Neural cell (in vitro differentiated cells): Measurements from ENCODE around the gene TRMT1. TPM values are rescaled to one million over a fixed set of nuclear protein-coding genes. Genes with fewer than 3 reads are reported as not detected.

ENCODE experiments used
- H2AFZ ChIP-seq: fragments of 200-600, 300-800 bp; sonication (generic), shearing (Covaris generic); 2 replicates; pipeline ENCODE4 v1.6.0; 2014; ENCODE audit warnings: low read depth, mild to moderate bottlenecking, antibody characterized with exemption, low read length, moderate library complexity
- H3F3A ChIP-seq: fragments of 200-600 bp; shearing (Covaris generic); 2 replicates; pipeline ENCODE4 v1.6.1; 2016; ENCODE audit warnings: mild to moderate bottlenecking, moderate library complexity, mixed read lengths, antibody characterized with exemption, low read length; ENCODE audit not compliant: insufficient read depth, poor library complexity, severe bottlenecking
- H3K27ac ChIP-seq: fragments of 200-600, 300-800 bp; sonication (generic), shearing (Covaris generic); 2 replicates; pipeline ENCODE4 v1.5.1; 2014; ENCODE audit warnings: mild to moderate bottlenecking, low read length, moderate library complexity
- H3K27me3 ChIP-seq: fragments of 300-800, 200-600 bp; sonication (generic), shearing (Covaris generic); 2 replicates; pipeline ENCODE4 v1.6.0; 2014; ENCODE audit warnings: mild to moderate bottlenecking, low read depth, low read length, moderate library complexity; ENCODE audit not compliant: insufficient read depth
- H3K36me3 ChIP-seq: fragments of 300-800, 200-600 bp; sonication (generic), shearing (Covaris generic); 2 replicates; pipeline ENCODE4 v1.5.1; 2014; ENCODE audit warnings: mild to moderate bottlenecking, antibody characterized with exemption, low read length, moderate library complexity; ENCODE audit not compliant: insufficient read depth
- H3K4me2 ChIP-seq: fragments of 300-800, 200-600 bp; sonication (generic), shearing (Covaris generic); 2 replicates; pipeline ENCODE4 v1.6.0; 2014; ENCODE audit warnings: mild to moderate bottlenecking, low read length
- H3K4me3 ChIP-seq: fragments of 300-800, 200-600 bp; sonication (generic), shearing (Covaris generic); 2 replicates; pipeline ENCODE4 v1.5.1; 2014; ENCODE audit warnings: mild to moderate bottlenecking, low read length, moderate library complexity
- H3K79me2 ChIP-seq: fragments of 200-600 bp; shearing (Covaris generic); replicated peaks from 2 replicates; pipeline ENCODE4 v1.6.0; 2014; ENCODE audit warnings: mild to moderate bottlenecking, low read length, moderate library complexity; ENCODE audit not compliant: insufficient read depth
- H3K9ac ChIP-seq: fragments of 300-800, 200-600 bp; sonication (generic), shearing (Covaris generic); 2 replicates; pipeline ENCODE4 v1.6.1; 2016; ENCODE audit warnings: mild to moderate bottlenecking, low read length, mixed read lengths
- H3K9me2 ChIP-seq: fragments of 200-600 bp; shearing (Covaris generic); 2 replicates; pipeline ENCODE4 v1.6.1; 2016; ENCODE audit warnings: mild to moderate bottlenecking, low read length, mixed read lengths; ENCODE audit not compliant: insufficient read depth
- H3K9me3 ChIP-seq: fragments of 200-600, 300-800 bp; sonication (generic), shearing (Covaris generic); 2 replicates; pipeline ENCODE4 v1.6.1; 2016; ENCODE audit warnings: mild to moderate bottlenecking, mixed run types, low read length, moderate library complexity, mixed read lengths
- H4K20me1 ChIP-seq: fragments of 200-600 bp; shearing (Covaris generic); 2 replicates; pipeline ENCODE4 v1.6.1; 2016; ENCODE audit warnings: mild to moderate bottlenecking, mixed run types; ENCODE audit not compliant: insufficient read depth
- CTCF ChIP-seq: fragments of 450-650 bp; IDR thresholded peaks from 2 replicates; pipeline ENCODE4 v1.5.1; 2014; ENCODE audit warnings: antibody characterized with exemption, mild to moderate bottlenecking, moderate library complexity; ENCODE audit not compliant: poor library complexity, severe bottlenecking
- EP300 ChIP-seq: fragments of 450-650 bp; conservative IDR thresholded peaks from 2 replicates; pipeline ENCODE4 v1.6.1; 2014; ENCODE audit warnings: antibody characterized with exemption, mild to moderate bottlenecking, moderate library complexity; ENCODE audit not compliant: poor library complexity, severe bottlenecking
- EZH2 ChIP-seq: fragments of 200-600, 300-800 bp; shearing (Covaris generic), sonication (generic); IDR thresholded peaks from 2 replicates; pipeline ENCODE4 v1.6.1; 2014; ENCODE audit warnings: antibody characterized with exemption, low read length, borderline replicate concordance, mild to moderate bottlenecking; ENCODE audit not compliant: insufficient read depth, poor library complexity, severe bottlenecking
- MXI1 ChIP-seq: fragments of 450-650 bp; conservative IDR thresholded peaks from 2 replicates; pipeline ENCODE4 v1.6.1; 2014; ENCODE audit warnings: antibody characterized with exemption, mild to moderate bottlenecking; ENCODE audit not compliant: poor library complexity, severe bottlenecking
- POLR2AphosphoS5 ChIP-seq: IDR thresholded peaks from 2 replicates; pipeline ENCODE4 v1.6.1; 2012
- RAD21 ChIP-seq: fragments of 450-650 bp; conservative IDR thresholded peaks from 2 replicates; pipeline ENCODE4 v1.6.1; 2014; ENCODE audit warnings: antibody characterized with exemption, mild to moderate bottlenecking, moderate library complexity
- SMC3 ChIP-seq: fragments of 450-650 bp; conservative IDR thresholded peaks from 2 replicates; pipeline ENCODE4 v1.6.1; 2014; ENCODE audit warnings: antibody characterized with exemption, mild to moderate bottlenecking, moderate library complexity; ENCODE audit not compliant: poor library complexity
- TAF1 ChIP-seq: IDR thresholded peaks from 2 replicates; pipeline ENCODE4 v1.6.1; 2012; ENCODE audit warnings: low read depth
- polyA plus RNA-seq: library from polyadenylated mRNA; depleted of rRNA; stranded (reverse); fragments of >200 nt; gene quantifications from 2 replicates; pipeline ENCODE4 v1.2.3, GENCODE V29; 2014
- TF ChIP-seq, protein P1 (sequence below): IDR thresholded peaks from 2 replicates; pipeline ENCODE4 v1.6.1; 2012; ENCODE audit warnings: borderline replicate concordance

The TRMT1 gene
- polyA plus RNA-seq, 1 donor from 2014 or later: 94.4 TPM

DNA sequence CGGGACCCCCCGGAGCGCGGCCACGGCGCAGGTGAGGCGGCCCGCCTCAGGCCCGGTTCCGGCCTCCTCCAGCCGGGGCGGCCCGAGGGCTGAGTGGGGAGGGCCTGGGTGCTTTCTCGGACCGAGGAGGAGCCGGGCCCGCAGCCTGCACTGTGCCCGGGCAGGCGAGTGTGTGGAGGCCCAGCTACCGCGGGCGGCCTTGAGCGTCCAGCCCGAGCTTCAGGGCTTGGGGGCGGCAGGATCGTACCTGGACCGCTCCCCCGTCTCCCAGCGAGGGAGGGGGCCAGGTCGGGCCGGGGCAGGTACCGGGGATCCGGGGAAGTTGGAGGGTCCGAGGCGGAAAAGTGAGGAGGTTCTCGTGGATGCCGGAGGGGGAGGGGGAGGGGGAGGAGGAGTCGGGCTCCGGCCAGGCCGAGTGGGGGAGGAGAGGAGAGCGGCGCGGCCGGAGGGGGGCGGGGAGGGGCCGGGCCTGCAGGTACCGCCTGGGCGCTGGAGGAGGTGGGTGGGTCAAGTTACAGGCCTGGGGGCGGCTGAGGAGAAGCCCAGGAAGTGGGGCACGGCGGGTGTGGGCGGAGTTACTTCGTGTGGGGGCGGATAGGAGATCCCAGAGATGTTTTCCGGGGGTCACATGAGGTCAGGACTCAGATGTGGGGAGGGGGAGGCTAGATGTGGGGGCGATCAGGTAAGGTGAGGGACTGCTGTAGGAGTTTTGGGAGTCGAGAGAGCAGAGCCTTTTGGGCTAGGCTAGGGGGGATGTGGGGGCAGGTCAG lies 2.1 kb upstream of the TRMT1 start:
- H3F3A ChIP-seq: no peaks in the 10 kb centered on the region
- peak overlapping the region; percentile 73 for H3K4me2 ChIP-seq
- H4K20me1 ChIP-seq: no peaks in the 10 kb centered on the region
- peak overlapping the region; percentile 94 for H3K9ac ChIP-seq
- H3K27ac ChIP-seq: peak overlapping the region; percentile 51
- H3K9me3 ChIP-seq: no peaks in the 10 kb centered on the region
- no peaks in the 10 kb centered on the region for H3K9me2 ChIP-seq
- H3K36me3 ChIP-seq: no peaks in the 10 kb centered on the region
- peaks cover 52% of the 10 kb centered on the region for H3K79me2 ChIP-seq
- peak overlapping the region; percentile 93 for H3K4me3 ChIP-seq
- TF ChIP-seq SMC3: no peak
- TF ChIP-seq, protein P1, sequence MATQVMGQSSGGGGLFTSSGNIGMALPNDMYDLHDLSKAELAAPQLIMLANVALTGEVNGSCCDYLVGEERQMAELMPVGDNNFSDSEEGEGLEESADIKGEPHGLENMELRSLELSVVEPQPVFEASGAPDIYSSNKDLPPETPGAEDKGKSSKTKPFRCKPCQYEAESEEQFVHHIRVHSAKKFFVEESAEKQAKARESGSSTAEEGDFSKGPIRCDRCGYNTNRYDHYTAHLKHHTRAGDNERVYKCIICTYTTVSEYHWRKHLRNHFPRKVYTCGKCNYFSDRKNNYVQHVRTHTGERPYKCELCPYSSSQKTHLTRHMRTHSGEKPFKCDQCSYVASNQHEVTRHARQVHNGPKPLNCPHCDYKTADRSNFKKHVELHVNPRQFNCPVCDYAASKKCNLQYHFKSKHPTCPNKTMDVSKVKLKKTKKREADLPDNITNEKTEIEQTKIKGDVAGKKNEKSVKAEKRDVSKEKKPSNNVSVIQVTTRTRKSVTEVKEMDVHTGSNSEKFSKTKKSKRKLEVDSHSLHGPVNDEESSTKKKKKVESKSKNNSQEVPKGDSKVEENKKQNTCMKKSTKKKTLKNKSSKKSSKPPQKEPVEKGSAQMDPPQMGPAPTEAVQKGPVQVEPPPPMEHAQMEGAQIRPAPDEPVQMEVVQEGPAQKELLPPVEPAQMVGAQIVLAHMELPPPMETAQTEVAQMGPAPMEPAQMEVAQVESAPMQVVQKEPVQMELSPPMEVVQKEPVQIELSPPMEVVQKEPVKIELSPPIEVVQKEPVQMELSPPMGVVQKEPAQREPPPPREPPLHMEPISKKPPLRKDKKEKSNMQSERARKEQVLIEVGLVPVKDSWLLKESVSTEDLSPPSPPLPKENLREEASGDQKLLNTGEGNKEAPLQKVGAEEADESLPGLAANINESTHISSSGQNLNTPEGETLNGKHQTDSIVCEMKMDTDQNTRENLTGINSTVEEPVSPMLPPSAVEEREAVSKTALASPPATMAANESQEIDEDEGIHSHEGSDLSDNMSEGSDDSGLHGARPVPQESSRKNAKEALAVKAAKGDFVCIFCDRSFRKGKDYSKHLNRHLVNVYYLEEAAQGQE: peak; percentile 7
- H2AFZ ChIP-seq: no peak overlapping the region
- no peaks in the 10 kb centered on the region for H3K27me3 ChIP-seq

GRCh38 chr19:13117772-13118423 lies 1.4 kb upstream of the TRMT1 start, which contains the start of gene NACC1:
NACC1 (plus strand) TSS chr19:13118264; CDS start chr19:13135208, 16,944 bp downstream.
- Histone ChIP-seq H3K9me2 (no peaks in the 10 kb centered on the region), H3K4me2 (peak within 1 kb of the TSS; percentile 73), H2AFZ (peak within 1 kb of the TSS; percentile 34), H3F3A (no peaks in the 10 kb centered on the region), H3K4me3 (peak within 1 kb of the TSS; percentile 94), H3K9me3 (no peaks in the 10 kb centered on the region), H3K36me3 (no peaks in the 10 kb centered on the region), H3K27ac (peak within 1 kb of the TSS; percentile 51), H3K9ac (peak within 1 kb of the TSS; percentile 94), H4K20me1 (no peaks in the 10 kb centered on the region), H3K79me2 (peaks cover 50% of the 10 kb centered on the region), H3K27me3 (no peaks in the 10 kb centered on the region)
- peak; percentile 24 for TF ChIP-seq EP300
- no peak for TF ChIP-seq SMC3
- TF ChIP-seq, protein P1: peak; percentile 30
- peak; percentile 69 for TF ChIP-seq POLR2AphosphoS5
- TF ChIP-seq CTCF: no peak
- TF ChIP-seq RAD21: no peak
- TF ChIP-seq TAF1: peak; percentile 77
- TF ChIP-seq MXI1: no peak
- TF ChIP-seq EZH2: no peak
